HEK293 (cell line): ENCODE measurements around the gene RTTN.

Experiments
- EGR2 ChIP-seq: fragments of 450-650 bp; formaldehyde crosslinking; IDR thresholded peaks from 2 replicates; pipeline ENCODE4 v1.5.1; 2016; ENCODE audit warnings: low read depth, missing biosample characterization, missing genetic modification characterization
- GLIS1 ChIP-seq: fragments of 450-650 bp; formaldehyde crosslinking; IDR thresholded peaks from 2 replicates; pipeline ENCODE4 v1.5.1; 2016; ENCODE audit warnings: missing biosample characterization, missing genetic modification characterization
- HOXD13 ChIP-seq: sonication (generic); formaldehyde crosslinking; IDR thresholded peaks from 2 replicates; pipeline ENCODE4 v1.8.0; 2022; ENCODE audit warnings: missing genetic modification reagents, borderline replicate concordance
- IKZF3 ChIP-seq: fragments of 450-650 bp; IDR thresholded peaks from 2 replicates; pipeline ENCODE4 v1.5.0; 2018; ENCODE audit warnings: missing biosample characterization, mild to moderate bottlenecking, missing genetic modification characterization, moderate library complexity
- KLF10 ChIP-seq: fragments of 450-650 bp; IDR thresholded peaks from 2 replicates; pipeline ENCODE4 v1.5.1; 2018; ENCODE audit warnings: missing biosample characterization, mild to moderate bottlenecking, missing genetic modification characterization
- OSR2 ChIP-seq: fragments of 450-650 bp; formaldehyde crosslinking; IDR thresholded peaks from 2 replicates; pipeline ENCODE4 v1.5.1; 2016; ENCODE audit warnings: missing biosample characterization, missing genetic modification characterization
- SP3 ChIP-seq: fragments of 450-650 bp; formaldehyde crosslinking; IDR thresholded peaks from 2 replicates; pipeline ENCODE4 v1.5.1; 2016; ENCODE audit warnings: missing biosample characterization, missing genetic modification characterization
- YY1 ChIP-seq: fragments of 450-650 bp; formaldehyde crosslinking; IDR thresholded peaks from 2 replicates; pipeline ENCODE4 v1.5.1; 2018; ENCODE audit warnings: missing biosample characterization, missing genetic modification characterization
- ZBTB20 ChIP-seq: fragments of 450-650 bp; formaldehyde crosslinking; IDR thresholded peaks from 2 replicates; pipeline ENCODE4 v1.5.1; 2016; ENCODE audit warnings: missing biosample characterization, missing genetic modification characterization
- ZBTB8A ChIP-seq: fragments of 450-650 bp; formaldehyde crosslinking; IDR thresholded peaks from 2 replicates; pipeline ENCODE4 v1.5.1; 2016; ENCODE audit warnings: missing biosample characterization, missing genetic modification characterization
- ZEB2 ChIP-seq: fragments of 450-650 bp; formaldehyde crosslinking; IDR thresholded peaks from 2 replicates; pipeline ENCODE4 v1.5.1; 2016; ENCODE audit warnings: missing biosample characterization, missing genetic modification characterization
- ZFP69B ChIP-seq: fragments of 450-650 bp; formaldehyde crosslinking; IDR thresholded peaks from 2 replicates; pipeline ENCODE4 v1.5.1; 2016; ENCODE audit warnings: missing biosample characterization, missing genetic modification characterization
- ZNF138 ChIP-seq: fragments of 450-650 bp; formaldehyde crosslinking; IDR thresholded peaks from 2 replicates; pipeline ENCODE4 v1.5.1; 2016; ENCODE audit warnings: missing biosample characterization, missing genetic modification characterization, borderline replicate concordance
- ZNF157 ChIP-seq: fragments of 450-650 bp; formaldehyde crosslinking; IDR thresholded peaks from 2 replicates; pipeline ENCODE4 v1.5.1; 2016; ENCODE audit warnings: missing biosample characterization, missing genetic modification characterization
- ZNF2 ChIP-seq: fragments of 450-650 bp; formaldehyde crosslinking; IDR thresholded peaks from 2 replicates; pipeline ENCODE4 v1.5.1; 2016; ENCODE audit warnings: missing biosample characterization, missing genetic modification characterization
- ZNF211 ChIP-seq: fragments of 450-650 bp; formaldehyde crosslinking; IDR thresholded peaks from 2 replicates; pipeline ENCODE4 v1.5.1; 2016; ENCODE audit warnings: low read depth, missing biosample characterization, missing genetic modification characterization
- ZNF248 ChIP-seq: fragments of 450-650 bp; formaldehyde crosslinking; IDR thresholded peaks from 2 replicates; pipeline ENCODE4 v1.5.1; 2017; ENCODE audit warnings: missing biosample characterization, missing genetic modification characterization
- ZNF311 ChIP-seq: fragments of 450-650 bp; formaldehyde crosslinking; IDR thresholded peaks from 2 replicates; pipeline ENCODE4 v1.5.1; 2017; ENCODE audit warnings: missing biosample characterization, missing genetic modification characterization, borderline replicate concordance
- ZNF433 ChIP-seq: fragments of 450-650 bp; formaldehyde crosslinking; IDR thresholded peaks from 2 replicates; pipeline ENCODE4 v1.5.1; 2016; ENCODE audit warnings: missing biosample characterization, missing genetic modification characterization, low read depth
- ZNF473 ChIP-seq: fragments of 450-650 bp; formaldehyde crosslinking; IDR thresholded peaks from 2 replicates; pipeline ENCODE4 v1.5.1; 2017; ENCODE audit warnings: missing biosample characterization, missing genetic modification characterization
- ZNF558 ChIP-seq: fragments of 450-650 bp; formaldehyde crosslinking; IDR thresholded peaks from 2 replicates; pipeline ENCODE4 v1.5.1; 2016; ENCODE audit warnings: missing biosample characterization, missing genetic modification characterization
- ZNF626 ChIP-seq: fragments of 450-650 bp; sonication (Bioruptor Pico); formaldehyde crosslinking; IDR thresholded peaks from 2 replicates; pipeline ENCODE4 v1.5.1; 2018; ENCODE audit warnings: missing biosample characterization, missing genetic modification characterization, inconsistent platforms
- ZSCAN30 ChIP-seq: fragments of 450-650 bp; IDR thresholded peaks from 2 replicates; pipeline ENCODE4 v1.5.1; 2018; ENCODE audit warnings: missing biosample characterization, mild to moderate bottlenecking, missing genetic modification characterization, moderate library complexity
- TF ChIP-seq, protein P1 (sequence below): fragments of 450-650 bp; formaldehyde crosslinking; IDR thresholded peaks from 2 replicates; pipeline ENCODE4 v1.5.1; 2016; ENCODE audit warnings: missing biosample characterization, missing genetic modification characterization
- TF ChIP-seq, protein P2 (sequence below): fragments of 450-650 bp; formaldehyde crosslinking; IDR thresholded peaks from 2 replicates; pipeline ENCODE4; 2016; ENCODE audit warnings: missing biosample characterization, missing genetic modification characterization
- TF ChIP-seq, protein P3 (sequence below): fragments of 450-650 bp; formaldehyde crosslinking; IDR thresholded peaks from 2 replicates; pipeline ENCODE4 v1.5.1; 2016; ENCODE audit warnings: missing biosample characterization, missing genetic modification characterization
- TF ChIP-seq, protein P4 (sequence below): fragments of 450-650 bp; formaldehyde crosslinking; optimal IDR thresholded peaks from 2 replicates; pipeline ENCODE3; 2016; ENCODE audit warnings: missing biosample characterization, mild to moderate bottlenecking, missing genetic modification characterization
- TF ChIP-seq, protein P5 (sequence below): fragments of 450-650 bp; formaldehyde crosslinking; conservative IDR thresholded peaks from 2 replicates; pipeline ENCODE4 v1.5.1; 2016; ENCODE audit warnings: low read depth, missing biosample characterization, missing genetic modification characterization

RTTN gene

DNA sequence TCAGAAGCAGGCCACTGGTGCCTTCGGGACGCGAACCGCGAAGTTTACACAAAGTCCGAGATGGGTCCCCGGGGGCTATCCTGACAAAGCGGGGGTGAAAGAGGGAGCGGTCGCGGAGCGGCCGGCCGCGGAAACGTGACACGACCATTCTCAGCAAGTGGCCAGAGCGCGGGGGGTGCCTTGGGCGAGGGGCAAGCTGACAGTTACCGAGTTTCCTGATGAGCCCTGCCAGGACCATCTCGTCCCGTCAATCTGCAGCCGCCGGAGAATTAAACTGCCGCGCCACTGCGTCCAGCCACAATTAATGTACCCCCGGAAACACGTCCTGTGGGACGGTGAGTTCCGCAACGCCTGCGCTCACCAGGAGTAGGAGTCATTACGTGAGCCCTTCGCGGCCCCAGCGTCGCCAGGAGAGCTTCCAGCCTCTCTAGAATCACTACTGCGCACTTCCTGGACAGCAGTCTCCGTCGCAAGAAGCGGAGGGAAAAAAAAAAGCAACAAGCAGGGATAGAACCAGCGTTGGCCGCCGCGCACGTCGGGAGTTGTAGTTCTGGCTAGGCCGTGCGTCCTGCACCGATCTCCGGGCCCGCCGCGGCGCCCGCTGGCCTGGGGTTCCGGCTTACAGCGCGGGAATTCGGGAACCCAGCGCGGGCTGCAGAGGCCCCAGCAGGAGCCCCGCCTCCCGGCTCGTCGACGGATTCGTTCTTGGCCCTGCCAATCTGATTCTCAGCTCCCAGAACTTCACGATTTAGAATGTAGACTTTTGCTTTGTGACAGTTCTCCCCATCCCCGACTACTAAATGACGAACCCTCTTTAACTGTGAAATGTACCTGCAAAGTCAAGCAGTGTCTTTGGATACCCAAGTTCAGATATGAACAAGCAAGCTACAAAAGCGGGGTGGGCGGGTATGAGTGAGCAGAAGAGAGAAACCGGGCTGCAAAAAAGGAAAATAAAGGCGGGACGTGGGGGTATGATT, at the start of gene RTTN (continued):
- TF ChIP-seq ZNF2 (tag by site-specific recombination) (peak; percentile 96), EGR2 (peak; percentile 89), SP3 (peak; percentile 89), ZNF248 (no peak), IKZF3 (tag by site-specific recombination) (peak; percentile 57; the same call in 1 of the 2 replicates), ZNF558 (tag by site-specific recombination) (no peak; the same call in 1 of the 2 replicates), ZNF211 (tag by site-specific recombination) (0 out of 2 replicates have a peak, but pooled peaks have one; percentile 51), ZEB2 (tag by site-specific recombination) (peak; percentile 93), YY1 (peak; percentile 87), ZNF433 (tag by site-specific recombination) (no peak), ZBTB20 (tag by site-specific recombination) (peak; percentile 89), HOXD13 (CRISPR knock-in tag) (no peak), KLF10 (tag by site-specific recombination) (0 out of 2 replicates have a peak, but pooled peaks have one; percentile 34), ZNF138 (tag by site-specific recombination) (no peak), ZFP69B (tag by site-specific recombination) (peak; percentile 85), ZBTB8A (tag by site-specific recombination) (peak; percentile 69; the same call in 1 of the 2 replicates), ZSCAN30 (tag by site-specific recombination) (peak; percentile 74), ZNF157 (tag by site-specific recombination) (no peak), ZNF626 (tag by site-specific recombination) (no peak), GLIS1 (tag by site-specific recombination) (peak; percentile 48), ZNF473 (tag by site-specific recombination) (no peak), OSR2 (tag by site-specific recombination) (peak; percentile 46; the same call in 1 of the 2 replicates), ZNF311 (tag by site-specific recombination) (no peak)
- TF ChIP-seq, protein P1, sequence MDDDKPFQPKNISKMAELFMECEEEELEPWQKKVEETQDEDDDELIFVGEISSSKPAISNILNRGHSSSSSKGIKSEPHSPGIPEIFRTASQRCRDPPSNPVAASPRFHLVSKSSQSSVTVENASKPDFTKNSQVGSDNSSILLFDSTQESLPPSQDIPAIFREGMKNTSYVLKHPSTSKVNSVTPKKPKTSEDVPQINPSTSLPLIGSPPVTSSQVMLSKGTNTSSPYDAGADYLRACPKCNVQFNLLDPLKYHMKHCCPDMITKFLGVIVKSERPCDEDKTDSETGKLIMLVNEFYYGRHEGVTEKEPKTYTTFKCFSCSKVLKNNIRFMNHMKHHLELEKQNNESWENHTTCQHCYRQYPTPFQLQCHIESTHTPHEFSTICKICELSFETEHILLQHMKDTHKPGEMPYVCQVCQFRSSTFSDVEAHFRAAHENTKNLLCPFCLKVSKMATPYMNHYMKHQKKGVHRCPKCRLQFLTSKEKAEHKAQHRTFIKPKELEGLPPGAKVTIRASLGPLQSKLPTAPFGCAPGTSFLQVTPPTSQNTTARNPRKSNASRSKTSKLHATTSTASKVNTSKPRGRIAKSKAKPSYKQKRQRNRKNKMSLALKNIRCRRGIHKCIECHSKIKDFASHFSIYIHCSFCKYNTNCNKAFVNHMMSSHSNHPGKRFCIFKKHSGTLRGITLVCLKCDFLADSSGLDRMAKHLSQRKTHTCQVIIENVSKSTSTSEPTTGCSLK = no peak
- TF ChIP-seq, protein P2, sequence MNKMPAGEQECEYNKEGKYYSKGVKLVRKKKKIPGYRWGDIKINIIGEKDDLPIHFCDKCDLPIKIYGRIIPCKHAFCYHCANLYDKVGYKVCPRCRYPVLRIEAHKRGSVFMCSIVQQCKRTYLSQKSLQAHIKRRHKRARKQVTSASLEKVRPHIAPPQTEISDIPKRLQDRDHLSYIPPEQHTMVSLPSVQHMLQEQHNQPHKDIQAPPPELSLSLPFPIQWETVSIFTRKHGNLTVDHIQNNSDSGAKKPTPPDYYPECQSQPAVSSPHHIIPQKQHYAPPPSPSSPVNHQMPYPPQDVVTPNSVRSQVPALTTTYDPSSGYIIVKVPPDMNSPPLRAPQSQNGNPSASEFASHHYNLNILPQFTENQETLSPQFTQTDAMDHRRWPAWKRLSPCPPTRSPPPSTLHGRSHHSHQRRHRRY (tag by site-specific recombination) = peak; percentile 71; the same call in 1 of the 2 replicates
- TF ChIP-seq, protein P3, sequence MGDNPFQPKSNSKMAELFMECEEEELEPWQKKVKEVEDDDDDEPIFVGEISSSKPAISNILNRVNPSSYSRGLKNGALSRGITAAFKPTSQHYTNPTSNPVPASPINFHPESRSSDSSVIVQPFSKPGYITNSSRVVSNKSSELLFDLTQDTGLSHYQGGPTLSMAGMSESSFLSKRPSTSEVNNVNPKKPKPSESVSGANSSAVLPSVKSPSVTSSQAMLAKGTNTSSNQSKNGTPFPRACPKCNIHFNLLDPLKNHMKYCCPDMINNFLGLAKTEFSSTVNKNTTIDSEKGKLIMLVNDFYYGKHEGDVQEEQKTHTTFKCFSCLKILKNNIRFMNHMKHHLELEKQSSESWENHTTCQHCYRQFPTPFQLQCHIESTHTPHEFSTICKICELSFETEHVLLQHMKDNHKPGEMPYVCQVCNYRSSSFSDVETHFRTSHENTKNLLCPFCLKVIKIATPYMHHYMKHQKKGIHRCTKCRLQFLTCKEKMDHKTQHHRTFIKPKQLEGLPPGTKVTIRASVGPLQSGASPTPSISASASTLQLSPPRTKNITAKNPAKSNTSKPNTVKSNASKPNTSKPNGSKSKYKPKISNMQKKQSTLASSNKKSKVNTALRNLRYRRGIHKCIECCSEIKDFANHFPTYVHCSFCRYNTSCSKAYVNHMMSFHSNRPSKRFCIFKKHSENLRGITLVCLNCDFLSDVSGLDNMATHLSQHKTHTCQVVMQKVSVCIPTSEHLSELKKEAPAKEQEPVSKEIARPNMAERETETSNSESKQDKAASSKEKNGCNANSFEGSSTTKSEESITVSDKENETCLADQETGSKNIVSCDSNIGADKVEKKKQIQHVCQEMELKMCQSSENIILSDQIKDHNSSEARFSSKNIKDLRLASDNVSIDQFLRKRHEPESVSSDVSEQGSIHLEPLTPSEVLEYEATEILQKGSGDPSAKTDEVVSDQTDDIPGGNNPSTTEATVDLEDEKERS (tag by site-specific recombination) = peak; percentile 69; the same call in 1 of the 2 replicates
- TF ChIP-seq, protein P4, sequence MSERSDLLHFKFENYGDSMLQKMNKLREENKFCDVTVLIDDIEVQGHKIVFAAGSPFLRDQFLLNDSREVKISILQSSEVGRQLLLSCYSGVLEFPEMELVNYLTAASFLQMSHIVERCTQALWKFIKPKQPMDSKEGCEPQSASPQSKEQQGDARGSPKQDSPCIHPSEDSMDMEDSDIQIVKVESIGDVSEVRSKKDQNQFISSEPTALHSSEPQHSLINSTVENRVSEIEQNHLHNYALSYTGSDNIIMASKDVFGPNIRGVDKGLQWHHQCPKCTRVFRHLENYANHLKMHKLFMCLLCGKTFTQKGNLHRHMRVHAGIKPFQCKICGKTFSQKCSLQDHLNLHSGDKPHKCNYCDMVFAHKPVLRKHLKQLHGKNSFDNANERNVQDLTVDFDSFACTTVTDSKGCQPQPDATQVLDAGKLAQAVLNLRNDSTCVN (tag by site-specific recombination) = peak; percentile 63
- TF ChIP-seq, protein P5, sequence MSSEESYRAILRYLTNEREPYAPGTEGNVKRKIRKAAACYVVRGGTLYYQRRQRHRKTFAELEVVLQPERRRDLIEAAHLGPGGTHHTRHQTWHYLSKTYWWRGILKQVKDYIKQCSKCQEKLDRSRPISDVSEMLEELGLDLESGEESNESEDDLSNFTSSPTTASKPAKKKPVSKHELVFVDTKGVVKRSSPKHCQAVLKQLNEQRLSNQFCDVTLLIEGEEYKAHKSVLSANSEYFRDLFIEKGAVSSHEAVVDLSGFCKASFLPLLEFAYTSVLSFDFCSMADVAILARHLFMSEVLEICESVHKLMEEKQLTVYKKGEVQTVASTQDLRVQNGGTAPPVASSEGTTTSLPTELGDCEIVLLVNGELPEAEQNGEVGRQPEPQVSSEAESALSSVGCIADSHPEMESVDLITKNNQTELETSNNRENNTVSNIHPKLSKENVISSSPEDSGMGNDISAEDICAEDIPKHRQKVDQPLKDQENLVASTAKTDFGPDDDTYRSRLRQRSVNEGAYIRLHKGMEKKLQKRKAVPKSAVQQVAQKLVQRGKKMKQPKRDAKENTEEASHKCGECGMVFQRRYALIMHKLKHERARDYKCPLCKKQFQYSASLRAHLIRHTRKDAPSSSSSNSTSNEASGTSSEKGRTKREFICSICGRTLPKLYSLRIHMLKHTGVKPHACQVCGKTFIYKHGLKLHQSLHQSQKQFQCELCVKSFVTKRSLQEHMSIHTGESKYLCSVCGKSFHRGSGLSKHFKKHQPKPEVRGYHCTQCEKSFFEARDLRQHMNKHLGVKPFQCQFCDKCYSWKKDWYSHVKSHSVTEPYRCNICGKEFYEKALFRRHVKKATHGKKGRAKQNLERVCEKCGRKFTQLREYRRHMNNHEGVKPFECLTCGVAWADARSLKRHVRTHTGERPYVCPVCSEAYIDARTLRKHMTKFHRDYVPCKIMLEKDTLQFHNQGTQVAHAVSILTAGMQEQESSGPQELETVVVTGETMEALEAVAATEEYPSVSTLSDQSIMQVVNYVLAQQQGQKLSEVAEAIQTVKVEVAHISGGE (tag by site-specific recombination) = peak; percentile 100
